Measurements from ENCODE around the gene SAMD1.

The SAMD1 gene

DNA sequence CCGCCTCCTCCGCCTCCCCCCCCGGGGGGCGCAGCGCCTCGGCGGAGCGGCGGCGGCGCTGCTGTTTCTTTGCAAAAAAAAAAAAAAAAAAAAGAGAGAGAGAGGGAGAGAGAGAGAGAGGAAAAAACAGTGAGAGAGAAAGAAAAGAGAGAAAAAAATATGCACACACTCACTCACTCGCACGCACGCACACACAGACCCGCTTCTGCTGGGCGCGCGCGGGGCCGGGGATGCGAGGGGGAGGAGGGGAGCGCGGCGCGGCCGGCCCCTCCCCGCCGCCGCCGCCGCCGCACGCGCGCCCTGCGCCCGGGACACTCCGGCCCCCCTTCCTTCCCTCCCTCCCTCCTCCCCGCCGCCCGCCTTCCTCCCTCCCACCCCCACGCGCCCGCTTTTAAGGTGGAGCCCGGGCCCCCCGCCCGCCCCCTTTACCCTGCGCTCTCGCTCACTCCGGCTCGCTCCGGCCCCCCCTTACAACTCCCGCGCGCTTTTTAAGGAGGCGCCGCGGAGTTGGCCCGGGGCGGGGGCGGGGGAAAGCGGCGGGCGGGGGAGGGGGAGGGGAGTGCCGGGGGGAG is at the start of gene SAMD1:
Gene SAMD1 (minus strand): TSS at position 243 of the 572 bp plus-strand sequence.
- peak; percentile 38 for DNase-seq

DNA sequence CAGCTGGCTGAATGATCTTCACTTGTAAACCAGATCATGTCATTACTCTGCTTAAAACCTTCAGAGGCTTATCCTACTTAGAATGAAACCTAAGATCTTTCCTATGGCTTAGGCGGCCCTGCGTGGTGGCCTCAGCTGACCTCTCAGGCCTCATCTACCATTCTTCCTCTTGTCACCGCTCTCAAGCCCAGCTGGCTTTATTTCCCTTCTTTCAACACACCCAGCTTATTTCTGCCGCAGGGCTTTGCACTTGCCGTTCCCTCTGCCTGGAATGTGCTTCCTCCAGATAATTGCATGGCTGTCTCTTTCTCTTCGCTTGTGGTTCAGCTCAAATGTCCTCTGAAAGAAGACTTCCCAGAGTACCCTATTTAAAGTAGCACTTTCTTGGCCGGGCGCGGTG is 49.4 kb upstream of the SAMD1 start:
- DNase-seq, result no peak

GRCh38 chr19:14138576-14139265 is 48.2 kb upstream of the SAMD1 start:
- DNase-seq, result no peak

- DNase-seq, result peak; percentile 100
Measured at GRCh38 chr19:14136509-14137281, 46.1 kb upstream of the SAMD1 start, which contains the start of gene ASF1B. ASF1B (minus strand) TSS chr19:14136589; CDS start chr19:14136456, 133 bp downstream.

- DNase-seq, result no peak
Measured at GRCh38 chr19:14135985-14136508, 45.5 kb upstream of the SAMD1 start.

DNA sequence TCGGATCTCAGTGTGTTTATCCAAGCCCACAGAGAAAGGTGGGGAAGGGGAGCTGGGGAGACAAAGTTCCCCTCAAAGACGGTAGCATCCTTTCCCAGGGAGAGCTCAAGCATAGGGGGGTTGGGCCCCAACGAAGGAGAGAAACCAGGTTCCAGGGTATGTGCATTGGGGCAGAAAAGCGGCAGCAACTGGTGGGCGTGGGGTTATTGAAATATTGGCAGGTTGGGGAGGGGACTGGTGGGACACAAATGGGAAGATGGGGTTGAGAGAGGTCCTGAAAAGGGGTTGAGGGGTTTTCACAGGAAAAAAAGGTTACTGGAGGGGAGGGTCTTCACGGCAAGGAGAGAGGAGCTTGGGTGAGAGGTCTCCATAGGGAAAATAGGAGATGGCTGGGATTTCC is 44.8 kb upstream of the SAMD1 start:
- no peak for DNase-seq

DNA sequence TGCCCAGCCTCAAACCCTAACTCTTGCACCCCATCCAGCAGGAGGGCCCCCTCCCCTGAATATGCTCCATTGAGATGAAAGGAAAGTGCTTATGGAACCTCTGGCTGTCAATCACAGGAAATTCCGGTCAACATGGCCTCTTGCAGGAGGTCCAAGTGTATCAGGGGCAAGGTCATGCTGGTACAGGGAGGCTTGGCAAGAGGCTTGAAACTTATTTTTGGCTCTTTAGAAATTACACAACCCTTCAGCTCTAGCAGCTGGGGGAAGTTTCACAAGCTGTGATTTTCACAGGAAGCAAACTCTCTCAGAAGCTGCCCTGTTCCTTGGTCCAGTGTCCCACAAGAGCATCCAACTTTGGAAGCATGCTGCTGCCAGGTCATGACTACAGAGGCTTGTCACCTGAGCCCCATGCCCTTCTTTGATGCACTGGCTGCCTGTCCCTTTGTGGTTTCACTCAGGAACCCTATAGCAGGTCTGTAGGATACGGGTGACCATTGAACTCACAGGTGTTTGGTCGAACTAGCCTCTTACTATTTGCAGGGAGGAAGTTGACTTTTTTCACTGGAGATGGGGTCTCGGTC is 37.5 kb upstream of the SAMD1 start:
- no peak for DNase-seq

DNA sequence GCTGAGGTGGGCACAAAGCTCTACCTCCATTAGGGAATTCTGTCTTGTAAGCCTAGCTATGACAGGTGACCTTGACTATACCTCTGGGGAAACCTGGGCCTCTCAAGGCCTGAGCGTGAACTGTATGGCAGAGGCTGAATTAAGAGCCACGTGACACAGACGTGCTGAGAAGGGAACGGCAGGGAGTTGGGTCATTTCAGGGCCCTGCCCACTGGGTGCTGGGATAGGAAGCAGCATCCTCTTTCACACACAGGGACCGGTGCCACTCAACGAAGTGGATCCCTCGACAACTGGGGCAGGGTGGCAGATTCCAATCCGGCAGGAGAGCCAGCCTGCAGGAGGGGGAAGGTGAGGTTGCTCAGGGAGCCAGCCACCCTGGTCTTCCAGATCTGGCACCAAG is 36.6 kb upstream of the SAMD1 start:
- DNase-seq, result no peak

- DNase-seq, result no peak
Measured at GRCh38 chr19:14122924-14123323, 32.4 kb upstream of the SAMD1 start.

- no peak for DNase-seq
Measured at GRCh38 chr19:14120497-14120780, 29.9 kb upstream of the SAMD1 start.

GRCh38 chr19:14119644-14120496 is 29.3 kb upstream of the SAMD1 start:
- DNase-seq, result no peak

- DNase-seq, result no peak
Measured at GRCh38 chr19:14119146-14119545, 28.6 kb upstream of the SAMD1 start.

GRCh38 chr19:14118165-14119051 is 27.9 kb upstream of the SAMD1 start:
- peak; percentile 52 for DNase-seq

DNA sequence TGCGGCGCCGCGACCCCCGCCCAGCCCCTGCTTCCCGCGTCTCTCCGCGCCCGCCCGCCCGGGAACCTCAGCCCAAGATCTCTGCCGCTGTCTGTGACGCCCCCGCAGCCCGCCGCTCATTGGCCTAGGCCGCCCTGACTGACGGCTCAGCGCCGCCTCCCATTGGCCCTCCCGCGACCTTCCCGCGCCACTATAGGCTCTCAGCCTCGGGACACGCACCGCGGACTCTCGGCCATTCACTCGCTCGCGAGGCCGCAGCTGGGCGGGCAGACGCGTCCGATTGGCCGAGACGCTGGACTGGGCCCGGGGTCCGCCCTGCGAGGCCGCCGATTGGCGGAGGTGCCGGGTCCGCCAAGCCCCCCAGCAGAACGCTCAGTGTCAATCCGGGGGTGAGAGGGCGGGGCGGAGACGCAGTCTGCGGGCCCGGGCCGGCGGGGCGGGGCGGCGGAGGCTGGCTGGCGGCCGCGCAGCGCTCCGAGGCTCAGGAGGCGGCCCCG is 27.2 kb upstream of the SAMD1 start, which contains the start of gene PRKACA:
Gene PRKACA (minus strand): TSS at position 95 of the 497 bp plus-strand sequence. CDS start 215 bp downstream, outside the sequence.
- DNase-seq, result peak; percentile 94

- DNase-seq, result no peak
Measured at GRCh38 chr19:14116918-14117578, 26.5 kb upstream of the SAMD1 start.

- no peak for DNase-seq
Measured at GRCh38 chr19:14116525-14116917, 26.0 kb upstream of the SAMD1 start.

- DNase-seq, result no peak
Measured at GRCh38 chr19:14115756-14116155, 25.2 kb upstream of the SAMD1 start.

GRCh38 chr19:14114854-14115253 is 24.3 kb upstream of the SAMD1 start:
- DNase-seq, result no peak

DNA sequence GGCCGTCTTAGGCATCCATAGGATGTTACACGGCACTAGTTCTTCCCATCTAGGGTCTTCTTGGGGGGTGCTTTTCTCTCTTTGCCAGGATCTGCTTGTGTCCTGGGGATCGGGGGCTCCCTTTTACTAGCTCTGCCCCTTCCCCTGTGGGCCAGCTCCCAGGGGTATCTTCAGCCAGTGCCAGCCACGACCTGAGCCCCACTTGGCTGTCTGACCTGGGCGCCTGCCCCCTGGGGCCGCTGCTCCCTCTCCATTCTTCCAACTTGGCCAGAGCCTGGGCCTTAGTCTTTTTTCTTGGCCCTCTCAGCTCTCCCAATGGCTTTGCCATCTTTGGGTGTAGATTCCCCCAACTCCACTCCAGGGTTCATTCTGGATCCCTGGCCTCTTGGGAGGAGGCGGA is 23.9 kb upstream of the SAMD1 start:
- DNase-seq, result no peak

DNA sequence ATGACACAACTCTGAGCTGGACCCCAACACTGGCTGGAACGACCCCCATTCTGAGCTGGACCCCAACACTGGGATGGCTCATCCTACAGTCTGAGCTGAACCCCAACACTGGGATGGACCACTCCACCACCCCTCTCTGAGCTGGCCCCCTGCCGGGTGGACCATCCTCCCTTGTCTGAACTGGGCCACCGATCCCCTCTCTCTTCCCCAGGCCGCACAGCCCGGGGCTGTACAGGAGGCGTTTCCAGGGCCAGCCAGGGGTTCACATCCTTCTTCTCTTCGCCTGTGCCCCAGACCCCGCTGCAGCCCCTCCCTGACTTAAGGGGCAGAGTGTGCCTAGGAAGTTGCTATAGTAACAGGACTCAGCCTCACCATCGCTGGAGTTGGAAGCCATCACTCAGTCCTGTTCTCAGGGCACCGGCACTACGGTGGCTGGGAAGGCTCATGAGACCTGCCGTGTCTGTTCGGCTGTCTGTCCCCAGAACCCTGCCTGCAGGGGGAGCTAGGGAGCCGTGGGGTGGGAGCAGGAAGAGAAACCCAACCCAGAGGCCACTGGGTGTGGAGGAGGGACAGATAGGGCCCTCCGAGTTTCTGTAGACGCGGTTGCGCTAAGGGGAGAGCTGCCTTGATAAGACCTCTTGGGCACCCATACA is 23.3 kb upstream of the SAMD1 start:
- DNase-seq, result no peak
